Stimulated activated CD8-positive, alpha-beta memory T cell treated with anti-CD3 and anti-CD28 coated beads, Interleukin-7, amount 100 ng/mL, for 1 hour (primary cell): ENCODE results near the gene MPG.

Source experiments
- DNase-seq, 2 donors: peaks; one replicate each; pipeline ENCODE4 v3.0.0-alpha.2; 2020; ENCODE audit warnings: low read depth in 2 of 2

Gene MPG

DNA sequence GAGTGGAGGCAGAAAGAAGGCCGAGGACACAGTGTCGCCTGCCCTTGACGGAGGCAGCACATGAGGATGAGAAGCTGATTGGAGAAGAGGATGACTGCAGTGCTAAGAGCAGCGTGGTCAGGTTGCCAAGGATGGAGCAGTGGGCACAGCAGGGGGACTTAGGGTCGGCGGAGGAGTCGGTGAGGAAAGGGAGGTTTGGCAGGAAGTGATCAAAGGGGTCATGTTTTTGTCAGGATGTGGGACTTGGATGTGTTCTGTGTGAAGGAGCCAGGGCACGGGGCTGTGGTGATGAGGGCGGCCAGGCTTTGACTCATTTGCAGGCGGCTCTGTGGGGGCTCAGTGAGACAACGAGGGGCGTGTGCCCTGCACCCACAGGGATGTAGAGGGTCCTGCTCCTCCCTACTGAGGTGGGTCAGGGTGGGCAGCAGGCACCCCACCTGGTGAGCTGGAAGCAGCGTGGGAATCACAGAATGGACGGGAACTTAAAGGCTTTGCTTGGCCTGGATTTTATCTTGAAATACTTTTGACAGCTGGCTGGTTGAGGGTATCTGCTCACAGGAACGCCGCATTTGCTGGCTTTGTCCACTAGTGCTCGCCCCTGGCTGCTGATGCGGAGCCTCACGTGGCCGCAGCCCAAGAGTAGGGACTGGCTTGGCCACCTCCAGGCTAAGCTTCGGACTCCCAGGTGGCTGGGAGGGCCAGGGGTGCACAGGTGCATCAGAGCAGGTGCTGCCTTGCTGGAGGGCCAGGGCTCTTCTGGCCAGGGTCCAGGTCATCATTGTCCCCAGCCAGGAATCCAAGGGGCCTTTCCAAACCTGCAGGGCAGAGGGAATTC lies 6.0 kb downstream of the MPG start:
- no peak for DNase-seq

GRCh38 chr16:84718-85406 lies 6.8 kb downstream of the MPG start:
- peak in 1 of 2 donors; percentile 14 for DNase-seq

GRCh38 chr16:85407-85782 lies 7.4 kb downstream of the MPG start:
- no peak for DNase-seq

DNA sequence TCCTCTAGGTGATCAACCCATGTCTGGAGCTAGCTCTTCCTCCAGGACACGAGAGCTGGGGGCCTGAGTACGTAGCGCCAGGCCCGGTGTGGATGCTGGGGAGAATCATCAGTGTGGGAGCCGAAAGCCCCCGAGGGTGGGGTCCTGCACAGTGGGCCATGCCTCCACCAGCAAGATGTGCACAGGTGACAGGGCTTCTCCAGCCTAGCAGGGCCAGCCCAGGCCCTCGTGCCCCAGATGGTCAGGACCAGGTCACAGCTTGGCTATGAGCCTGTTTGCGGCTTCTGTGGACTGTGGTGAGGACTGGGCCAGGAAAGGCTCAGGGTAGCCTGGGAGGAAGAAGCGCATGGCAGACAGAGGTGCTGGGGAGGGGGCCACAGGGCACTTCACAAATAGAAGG lies 7.8 kb downstream of the MPG start:
- DNase-seq = no peak

DNA sequence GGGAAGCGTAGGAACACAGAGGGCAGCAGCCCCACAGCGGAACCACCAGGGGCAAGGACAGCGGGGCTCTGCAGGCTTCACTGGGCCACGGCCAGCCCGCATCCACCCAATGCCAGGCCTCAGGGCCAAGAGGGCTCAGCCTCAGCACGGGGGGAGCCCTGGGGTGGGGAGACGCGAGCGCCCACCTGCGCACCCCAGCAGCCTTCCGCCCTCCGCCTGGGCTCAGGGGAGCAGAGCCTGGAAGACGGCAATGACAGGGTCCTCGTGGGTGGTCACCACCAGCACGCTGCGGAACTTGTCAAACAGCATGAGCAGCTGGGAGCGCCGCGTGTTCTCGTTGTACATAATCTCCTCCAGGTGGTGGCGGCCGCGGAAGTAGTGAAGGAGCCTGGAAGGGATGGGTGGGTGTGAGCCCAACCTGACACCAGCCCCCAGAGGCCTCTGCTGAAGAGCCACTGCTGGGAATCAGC lies 8.5 kb downstream of the MPG start:
- DNase-seq = no peak

GRCh38 chr16:88613-89012 lies 10.6 kb downstream of the MPG start:
- DNase-seq = no peak

DNA sequence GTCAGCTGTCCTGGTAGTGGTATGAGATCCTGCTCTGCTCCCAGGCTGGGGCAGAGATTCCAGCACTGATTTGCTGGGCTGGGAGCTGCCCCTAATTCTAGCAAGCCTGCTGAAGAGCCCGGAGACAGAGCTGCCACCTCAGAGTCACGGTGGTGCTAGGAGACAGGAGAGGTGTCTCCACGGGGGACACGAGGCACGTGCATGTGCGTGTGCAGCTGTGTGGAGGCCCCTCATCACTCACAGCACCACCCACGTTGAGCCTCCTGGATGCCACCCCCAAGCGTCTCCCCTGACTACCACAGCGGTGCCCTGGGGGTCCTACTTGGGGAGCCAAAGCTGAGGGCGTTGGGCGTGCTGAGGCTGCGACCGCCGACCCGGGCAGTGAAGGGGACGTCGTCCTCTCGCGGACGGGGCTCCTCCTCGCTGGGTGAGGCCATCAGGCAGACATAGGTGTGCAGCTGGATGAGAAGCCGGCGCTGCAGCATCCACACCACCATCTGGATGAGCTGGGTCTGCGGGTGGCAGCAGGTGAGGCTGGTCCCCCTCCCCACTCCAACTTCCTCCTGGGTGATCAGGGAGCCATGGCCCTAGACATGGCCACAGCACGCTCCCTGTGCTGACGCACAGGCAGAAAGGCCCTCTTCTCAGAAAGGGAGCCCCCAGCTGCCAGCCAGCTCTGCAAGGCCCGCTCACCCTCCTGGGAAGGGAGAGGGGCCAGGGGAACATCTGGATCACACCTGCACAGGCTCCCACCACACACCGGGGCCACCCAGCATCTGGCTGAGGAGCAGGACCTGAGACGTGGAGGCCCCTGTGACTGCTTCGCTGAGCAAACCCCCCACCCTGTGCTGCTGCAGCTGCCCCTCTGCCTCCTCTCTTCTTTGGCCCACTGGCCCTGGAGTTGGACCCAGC lies 11.6 kb downstream of the MPG start:
- no peak for DNase-seq

- no peak for DNase-seq
Measured at GRCh38 chr16:91484-91883, 13.5 kb downstream of the MPG start.

GRCh38 chr16:92431-93339 lies 14.7 kb downstream of the MPG start:
- no peak for DNase-seq

GRCh38 chr16:94918-95265 lies 16.9 kb downstream of the MPG start:
- no peak for DNase-seq

- DNase-seq = peak; percentile 82 to 83
Measured at GRCh38 chr16:96935-97381, 18.9 kb downstream of the MPG start.

GRCh38 chr16:97822-98221 lies 19.8 kb downstream of the MPG start:
- DNase-seq = no peak

DNA sequence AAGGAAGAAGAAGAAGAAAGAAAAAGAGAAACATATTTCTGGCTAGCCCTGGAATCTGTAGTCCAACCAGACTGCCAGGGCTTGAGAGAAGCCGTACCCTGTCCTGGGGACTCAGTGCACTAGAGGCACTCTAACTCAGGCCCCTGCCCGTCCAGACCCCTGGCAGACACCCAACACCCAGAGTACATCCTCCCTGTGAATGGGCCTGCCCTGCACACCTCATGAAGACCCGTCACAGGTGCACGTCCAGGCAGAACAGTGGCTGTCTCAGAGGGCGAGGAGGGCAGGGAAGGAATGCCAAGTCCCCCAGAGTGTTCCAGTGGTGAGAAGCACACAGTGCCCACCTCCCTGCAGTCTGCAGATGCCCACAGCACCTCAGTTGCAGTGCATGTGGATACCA lies 23.0 kb downstream of the MPG start:
- DNase-seq = no peak

GRCh38 chr16:101586-101985 lies 23.6 kb downstream of the MPG start:
- DNase-seq = no peak

DNA sequence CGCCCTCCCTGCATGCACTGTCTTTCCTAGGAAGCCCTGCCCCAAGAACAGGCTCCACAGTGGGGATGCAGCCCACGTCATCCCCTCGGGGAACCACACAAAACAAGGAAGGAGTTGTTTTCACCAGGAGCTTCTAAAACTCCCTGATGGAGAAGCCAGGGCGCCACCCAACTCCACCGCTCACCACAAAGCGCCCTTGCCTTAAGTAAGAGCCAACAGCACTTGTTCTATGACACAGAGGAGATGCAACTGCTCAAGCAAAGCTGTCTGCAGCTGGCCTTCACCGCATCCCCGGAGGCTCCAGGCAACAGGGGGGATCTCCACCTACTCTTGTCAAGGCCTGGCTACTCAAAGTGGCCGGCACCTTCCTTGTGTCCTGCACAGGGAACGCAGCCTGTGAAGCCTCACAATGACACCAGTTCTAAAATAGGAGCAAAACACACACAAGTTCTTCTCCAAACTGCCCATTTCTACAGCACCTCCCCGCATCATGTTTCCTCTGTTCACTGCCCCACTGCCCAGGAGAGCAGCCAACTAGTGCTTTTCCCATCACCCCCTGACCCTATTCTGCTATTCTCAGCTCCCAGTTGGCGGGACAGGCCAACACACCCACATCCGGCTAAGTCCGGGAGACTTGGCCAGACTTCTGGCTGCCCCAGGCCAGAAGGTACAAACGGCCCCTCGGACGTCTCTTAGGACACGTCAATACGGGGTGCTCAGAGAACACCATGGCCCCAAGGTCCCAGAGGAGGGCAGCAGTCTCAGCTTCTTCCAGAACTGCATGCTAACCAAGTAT lies 24.2 kb downstream of the MPG start:
- no peak for DNase-seq

DNA sequence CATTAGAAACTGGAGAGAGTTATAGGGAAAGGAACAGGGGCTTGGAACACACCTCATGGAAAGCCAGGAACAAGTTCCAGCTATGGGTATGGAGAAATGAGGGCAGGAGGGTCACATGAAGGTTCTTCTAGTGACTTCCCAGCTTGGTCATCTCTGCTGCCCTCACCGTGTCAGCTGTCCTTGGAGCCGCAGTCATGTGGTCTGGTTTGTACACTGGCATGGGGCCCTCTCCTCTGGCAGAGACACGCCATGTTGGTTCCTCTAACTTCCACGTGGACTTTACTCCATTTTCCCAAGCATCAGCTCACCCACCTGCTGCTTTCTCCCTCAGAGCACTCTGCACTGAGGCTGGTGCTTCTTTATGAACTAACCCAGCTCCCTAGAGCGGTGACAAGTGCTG lies 26.3 kb downstream of the MPG start:
- DNase-seq = no peak

DNA sequence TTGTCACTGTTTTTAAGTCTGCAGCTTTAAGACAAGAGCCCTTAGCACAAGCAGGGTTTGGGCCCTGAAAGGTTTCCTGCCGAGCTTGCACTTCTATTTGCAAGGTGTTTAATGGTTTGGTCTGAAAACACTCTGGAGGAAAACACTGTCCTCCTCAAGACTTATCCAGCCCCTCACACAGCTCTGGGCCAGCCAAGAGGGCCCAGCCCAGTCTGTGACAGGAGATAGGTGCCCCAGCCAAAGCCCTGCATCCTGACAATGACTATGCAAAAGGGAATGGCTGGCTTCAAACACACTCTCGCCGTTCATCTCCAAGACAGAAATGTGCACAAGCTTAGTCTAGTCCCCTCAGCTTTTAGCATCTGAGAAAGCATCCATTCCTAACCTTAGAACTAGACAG lies 26.9 kb downstream of the MPG start:
- no peak for DNase-seq

GRCh38 chr16:105521-105920 lies 27.5 kb downstream of the MPG start:
- DNase-seq = no peak

DNA sequence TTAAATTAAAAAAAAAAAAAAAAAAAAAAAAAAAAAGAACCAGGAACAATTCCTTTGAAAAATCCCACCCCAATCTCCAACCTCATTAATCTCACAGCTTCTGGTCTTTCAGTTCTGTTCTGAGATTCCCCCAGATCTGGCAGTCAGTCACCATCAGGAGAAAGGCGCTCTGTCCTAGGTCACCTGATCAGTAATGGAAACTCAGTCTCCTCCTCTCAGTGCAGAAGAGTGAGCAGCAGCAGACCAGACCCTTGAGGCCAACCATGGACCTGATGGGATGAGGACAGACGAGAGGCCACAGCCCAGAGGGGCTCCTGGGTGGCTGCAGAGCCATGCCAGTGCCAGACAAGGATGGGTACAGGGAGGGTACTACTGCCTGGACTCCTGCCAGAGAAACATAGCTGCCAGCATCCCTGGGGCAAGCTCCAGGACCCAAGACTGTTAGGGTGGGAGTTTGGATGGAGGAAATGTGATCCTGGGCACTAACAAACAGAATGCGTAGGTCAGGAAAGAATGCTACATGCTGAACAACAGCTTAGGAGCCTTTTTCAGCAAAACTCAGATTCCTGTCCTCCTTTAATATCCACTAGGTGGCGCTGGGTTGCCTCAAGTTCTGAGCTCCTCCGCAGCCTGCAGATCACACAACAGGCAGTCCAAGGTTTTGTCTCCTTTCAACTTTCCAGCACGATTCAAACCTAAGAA lies 28.7 kb downstream of the MPG start:
- DNase-seq = peak in 1 of 2 donors; percentile 12
